Heart right ventricle (tissue), 16 donors: ENCODE measurements around the gene GBGT1. TPM values are rescaled to one million over a fixed set of nuclear protein-coding genes. Genes with fewer than 3 reads are reported as not detected.

Experiments
- ATAC-seq, 8 donors: fragments of 200-7000 bp; cut with Tn5 transposase; one replicate each; pipeline ENCODE4 v1.9.1; 2020; ENCODE audit warnings: mild to moderate bottlenecking in 8 of 8, moderate library complexity in 8 of 8, moderate number of reproducible peaks in 1 of 8
- DNase-seq, 2 donors: peaks; one replicate each; pipeline ENCODE4 v3.0.0-alpha.2; 2020
- H3K27ac ChIP-seq, 10 donors: fragments of 200-600 bp; sonication (generic) in 2 of 10; one replicate each; pipeline versions ENCODE4 v1.5.0 to v1.8.0; 2020 to 2022; ENCODE audit warnings: mild to moderate bottlenecking in 3 of 10
- H3K27me3 ChIP-seq, 7 donors: fragments of 200-600 bp; one replicate each; pipeline ENCODE4 v1.8.0; 2021 to 2022; ENCODE audit warnings: mild to moderate bottlenecking in 2 of 7
- H3K36me3 ChIP-seq, 9 donors: fragments of 200-600 bp; sonication (generic) in 1 of 9; one replicate each; pipeline versions ENCODE4 v1.5.0 to v1.8.0; 2020 to 2022; ENCODE audit warnings: mild to moderate bottlenecking in 2 of 9
- H3K4me1 ChIP-seq, 9 donors: fragments of 200-600 bp; sonication (generic) in 1 of 9; one replicate each; pipeline versions ENCODE4 v1.5.0 to v1.8.0; 2020 to 2022; ENCODE audit warnings: mild to moderate bottlenecking in 4 of 9
- H3K4me3 ChIP-seq, 10 donors: fragments of 200-600 bp; sonication (generic) in 2 of 10; one replicate each; pipeline versions ENCODE4 v1.5.0 to v1.8.0; 2020 to 2022; ENCODE audit warnings: mild to moderate bottlenecking in 7 of 10, moderate library complexity in 2 of 10
- H3K9me3 ChIP-seq, 11 donors: fragments of 200-600 bp in 10 of 11; sonication (generic) in 2 of 11; one replicate each; pipeline versions ENCODE4 v1.5.0 to v1.8.0; 2013 to 2022; ENCODE audit warnings: mild to moderate bottlenecking in 2 of 11, control low read depth in 1 of 11, moderate library complexity in 1 of 11
- WGBS, 2 donors: extraction: QIAGEN DNeasy Blood & Tissue Kit; methylation state at CpG; one replicate each; pipeline ENCODE4 v1.1.7; 2013; ENCODE audit warnings: inconsistent platforms in 1 of 2; 5-methylcytosine and 5-hydroxymethylcytosine counted together
- intact Hi-C, 10 donors: fragments of 100-400 bp; cut with DNase I; formaldehyde crosslinking; loops; one replicate each; pipeline versions ENCODE4 v1.11.1 to v1.14.2; 2022
- polyA plus RNA-seq, 2 donors: library from polyadenylated mRNA; stranded (reverse); fragments of 200-250 nt; gene quantifications; one replicate each; pipeline ENCODE4 v1.2.3, GENCODE V29; 2013
- total RNA-seq, 10 donors: library from RNA; stranded (reverse); fragmentation: NEBNext Ultra II Directional in 3 of 10; extraction: Animal tissue kit (Norgen Biotek cat#: 25700) in 3 of 10; gene quantifications; one replicate each; pipeline versions ENCODE4 v1.2.1 to v1.2.4, GENCODE V29; 2021 to 2023
- TF ChIP-seq, protein P1 (sequence below), 9 donors: fragments of 200-600 bp; sonication (generic) in 2 of 9; IDR thresholded peaks; one replicate each; pipeline versions ENCODE4 v1.5.0 to v1.8.0; 2021 to 2022; ENCODE audit warnings: antibody characterized with exemption in 9 of 9, mild to moderate bottlenecking in 5 of 9, moderate library complexity in 1 of 9
- donor health status: Arrhythmogenic right ventricular cardiomyopathy.
- donor health status: ischemic (EF 13 %, LVEDD 7.1; RV severe dilation, severe dysfunction).
- donor health status: healthy with polysubstance abuse.
- donor health status: DM: no; HTN: yes; CAD: no.
- donor health status: DM: no; HTN: no; CAD: no.
- donor health status: ischemic (EF 25% LVEDD 6.9; RV normal size, moderate dysfunction).
- donor health status: ischemic (EF 25% LVEDD 5.7; RV mildly dilated, moderate dysfunction).
- donor health status: healthy.
- donor health status: DM: yes; HTN: yes; CAD: no.
- donor health status: Ischemic cardiomyopathy.
- donor health status: ischemic (EF 35%, LVEDD 5.7; RV mildly dilated, moderate dysfunction).
- donor health status: nonischemic (EF 11% LVEDD 7.7; RV severe dilation, severe dysfunction).
- donor health status: DM: yes; HTN: yes; CAD: no.
- donor health status: PGD.
- donor health status: ischemic (EF 29% LVEDD 5.4; RV normal size, mild dysfunction).
- donor health status: nonischemic (EF 23%, LVEDD 6.1; RV moderate dilation, normal function).

GBGT1 gene
- total and polyA plus RNA-seq, 12 donors = 2.5 to 14.7 (median 6.6) TPM

- WGBS, 2 donors = 74 to 80% methylated on average over 17 of the region's 17 CpGs
- Histone ChIP-seq H3K27me3 (no peaks in the 10 kb centered on the region), H3K27ac (peak overlapping the region; percentile 29 to 93 (median 65)), H3K36me3 (no peaks in the 10 kb centered on the region), H3K4me3 (peak overlapping the region in 8 of 10 donors; percentile 1 to 32 (median 24)), H3K4me1 (peaks cover 38 to 81% (median 69%) of the 10 kb centered on the region in 9 donors), H3K9me3 (no peaks in the 10 kb centered on the region)
- peak in 5 of 8 donors; percentile 2 to 8 (median 5) for ATAC-seq
- TF ChIP-seq, protein P1, sequence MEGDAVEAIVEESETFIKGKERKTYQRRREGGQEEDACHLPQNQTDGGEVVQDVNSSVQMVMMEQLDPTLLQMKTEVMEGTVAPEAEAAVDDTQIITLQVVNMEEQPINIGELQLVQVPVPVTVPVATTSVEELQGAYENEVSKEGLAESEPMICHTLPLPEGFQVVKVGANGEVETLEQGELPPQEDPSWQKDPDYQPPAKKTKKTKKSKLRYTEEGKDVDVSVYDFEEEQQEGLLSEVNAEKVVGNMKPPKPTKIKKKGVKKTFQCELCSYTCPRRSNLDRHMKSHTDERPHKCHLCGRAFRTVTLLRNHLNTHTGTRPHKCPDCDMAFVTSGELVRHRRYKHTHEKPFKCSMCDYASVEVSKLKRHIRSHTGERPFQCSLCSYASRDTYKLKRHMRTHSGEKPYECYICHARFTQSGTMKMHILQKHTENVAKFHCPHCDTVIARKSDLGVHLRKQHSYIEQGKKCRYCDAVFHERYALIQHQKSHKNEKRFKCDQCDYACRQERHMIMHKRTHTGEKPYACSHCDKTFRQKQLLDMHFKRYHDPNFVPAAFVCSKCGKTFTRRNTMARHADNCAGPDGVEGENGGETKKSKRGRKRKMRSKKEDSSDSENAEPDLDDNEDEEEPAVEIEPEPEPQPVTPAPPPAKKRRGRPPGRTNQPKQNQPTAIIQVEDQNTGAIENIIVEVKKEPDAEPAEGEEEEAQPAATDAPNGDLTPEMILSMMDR (IDR thresholded peaks at IDR 0.05) = no peak
- intact Hi-C loops = no loop called here
- no peak for DNase-seq
Observed at GRCh38 chr9:133126697-133127339, 36.9 kb downstream of the GBGT1 start.

DNA sequence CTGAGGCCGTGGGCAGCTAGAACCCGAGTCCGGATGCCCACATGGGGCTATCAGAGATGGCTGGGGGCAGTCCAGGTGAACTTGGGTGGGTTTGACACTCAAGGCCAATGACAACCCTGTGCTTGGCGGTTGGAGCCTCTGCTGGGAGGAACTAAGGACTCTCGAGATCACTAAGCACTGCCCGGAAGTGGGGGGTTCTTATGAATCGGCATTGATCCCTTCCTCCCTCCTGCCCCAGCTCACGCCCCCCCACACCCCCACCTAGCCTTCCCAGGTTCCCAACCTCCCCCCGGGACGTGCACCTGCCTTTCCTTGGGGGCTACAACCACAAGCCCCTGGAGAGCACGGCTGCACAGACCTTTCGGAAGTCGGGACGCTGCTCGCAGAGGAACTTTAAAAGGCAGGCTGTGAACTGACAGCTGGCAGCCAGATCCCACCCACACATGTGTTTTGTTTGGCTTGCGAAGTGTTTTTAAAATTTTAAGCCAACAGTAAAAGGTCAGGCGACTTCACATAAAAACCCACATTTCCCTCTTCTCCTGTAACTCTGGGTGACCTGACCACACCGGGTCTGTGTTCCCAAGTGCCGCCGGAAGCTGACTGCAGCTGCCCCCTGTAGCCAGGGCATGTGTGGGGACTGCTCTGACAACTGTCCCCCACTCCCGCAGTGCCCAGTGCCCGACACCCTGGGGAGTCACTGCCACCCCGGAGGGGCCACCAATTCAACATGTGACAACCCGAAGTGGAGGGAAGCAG is 37.6 kb downstream of the GBGT1 start:
- DNase-seq (peak; percentile 47 to 67), ATAC-seq (peak in 7 of 8 donors; percentile 5 to 49 (median 21))
- intact Hi-C loops = no loop called here
- H3K36me3 ChIP-seq = no peaks in the 10 kb centered on the region
- no peaks in the 10 kb centered on the region for H3K9me3 ChIP-seq
- peaks cover 38 to 80% (median 68%) of the 10 kb centered on the region in 9 donors for H3K4me1 ChIP-seq
- H3K4me3 ChIP-seq = peak overlapping the region in 9 of 10 donors; percentile 1 to 32 (median 23)
- TF ChIP-seq, protein P1 (IDR thresholded peaks at IDR 0.05) = no peak
- H3K27ac ChIP-seq = peak overlapping the region; percentile 29 to 93 (median 65)
- 27 to 51% methylated on average over 23 to 24 of the region's 24 CpGs for WGBS, 2 donors
- H3K27me3 ChIP-seq = no peaks in the 10 kb centered on the region

GRCh38 chr9:133124907-133125275 is 38.8 kb downstream of the GBGT1 start:
- H3K4me3 ChIP-seq = no peak overlapping the region
- peak overlapping the region in 1 of 10 donors; percentile 93 for H3K27ac ChIP-seq
- ATAC-seq = no peak
- no peaks in the 10 kb centered on the region for H3K9me3 ChIP-seq
- no peaks in the 10 kb centered on the region for H3K36me3 ChIP-seq
- TF ChIP-seq, protein P1 (IDR thresholded peaks at IDR 0.05) = no peak
- H3K4me1 ChIP-seq = peaks cover 39 to 83% (median 71%) of the 10 kb centered on the region in 9 donors
- intact Hi-C loops = no loop called here
- no peak for DNase-seq
- WGBS, 2 donors = 76 to 85% methylated on average over 2 of the region's 2 CpGs
- no peaks in the 10 kb centered on the region for H3K27me3 ChIP-seq

DNA sequence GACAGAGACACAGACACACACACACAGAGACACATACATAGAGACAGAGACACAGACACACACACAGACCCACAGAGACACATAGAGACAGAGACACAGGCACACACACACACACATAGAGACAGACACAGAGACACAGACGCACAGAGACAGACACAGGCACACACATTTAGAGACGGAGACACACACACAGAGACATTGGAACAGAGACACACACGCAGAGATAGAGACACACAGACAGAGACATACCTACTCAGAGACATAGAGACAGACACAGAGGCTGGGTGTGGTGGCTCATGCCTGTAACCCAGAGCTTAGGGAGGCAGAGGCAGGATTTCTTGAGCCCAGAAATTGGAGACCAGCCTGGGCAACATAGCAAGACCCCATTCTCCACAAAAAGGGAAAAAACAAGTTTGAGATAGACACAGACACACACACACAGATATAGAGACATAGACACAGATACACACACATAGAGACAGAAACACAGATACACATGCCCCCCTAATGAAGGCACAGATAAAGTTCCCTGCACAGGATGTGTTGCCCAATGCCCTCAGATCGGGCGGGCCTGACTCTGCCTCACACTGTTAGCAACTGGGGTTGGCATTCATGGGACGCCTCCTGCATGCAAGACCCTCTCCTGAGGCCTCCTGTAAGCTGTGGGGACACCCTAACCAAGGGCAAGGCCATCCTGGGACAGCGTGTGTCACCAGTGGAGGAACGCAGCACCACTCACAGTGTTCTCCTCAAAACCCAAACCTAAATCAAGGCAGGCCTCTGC is 39.4 kb downstream of the GBGT1 start:
- Histone ChIP-seq H3K27ac (peak overlapping the region in 1 of 10 donors; percentile 93), H3K36me3 (no peaks in the 10 kb centered on the region), H3K4me1 (peaks cover 44 to 89% (median 75%) of the 10 kb centered on the region in 9 donors), H3K4me3 (no peak overlapping the region), H3K9me3 (no peaks in the 10 kb centered on the region), H3K27me3 (no peaks in the 10 kb centered on the region)
- DNase-seq = no peak
- no peak for ATAC-seq
- TF ChIP-seq, protein P1 (IDR thresholded peaks at IDR 0.05) = no peak
- 90 to 96% methylated on average over 8 of the region's 8 CpGs for WGBS, 2 donors
- intact Hi-C loops = no loop called here
